HCT116 (cell line): ENCODE measurements around the gene ZNF469.

Experiments used
- ATF3 ChIP-seq: IDR thresholded peaks from 2 replicates; pipeline ENCODE4 v1.6.1; 2012
- CEBPB ChIP-seq: IDR thresholded peaks from 2 replicates; pipeline ENCODE4 v1.6.1; 2012; ENCODE audit warnings: low read depth
- CTCF ChIP-seq, 3 experiments: fragments of 200-600 bp in 1 of 3; sonication (generic) in 1 of 3; IDR thresholded peaks in 2 of 3; conservative IDR thresholded peaks in 1 of 3; 2 replicates each; pipeline ENCODE4 v1.5.1; 2012 to 2017; ENCODE audit warnings: low read depth in 2 of 3, low read length in 2 of 3, antibody characterized with exemption in 1 of 3, borderline replicate concordance in 1 of 3, control low read depth in 1 of 3, mild to moderate bottlenecking in 1 of 3, mixed read lengths in 1 of 3, mixed run types in 1 of 3, moderate library complexity in 1 of 3; ENCODE audit not compliant: insufficient read depth in 1 of 3
- MAX ChIP-seq: IDR thresholded peaks from 2 replicates; pipeline ENCODE4 v1.6.1; 2012
- POLR2A ChIP-seq: IDR thresholded peaks from 2 replicates; pipeline ENCODE4 v1.7.0; 2011; ENCODE audit warnings: borderline replicate concordance; ENCODE audit not compliant: insufficient read depth, insufficient read length; ENCODE audit errors: extremely low read depth
- POLR2AphosphoS5 ChIP-seq: IDR thresholded peaks from 2 replicates; pipeline ENCODE4 v1.6.1; 2011; ENCODE audit warnings: mild to moderate bottlenecking, low read depth, low read length, moderate library complexity
- RAD21 ChIP-seq: IDR thresholded peaks from 2 replicates; pipeline ENCODE4 v1.6.1; 2012; ENCODE audit warnings: low read depth, mild to moderate bottlenecking
- REST ChIP-seq: IDR thresholded peaks from 2 replicates; pipeline ENCODE4 v1.6.1; 2012; ENCODE audit warnings: low read depth
- SIN3A ChIP-seq: IDR thresholded peaks from 2 replicates; pipeline ENCODE4 v1.6.1; 2012; ENCODE audit warnings: low read depth
- SP1 ChIP-seq: IDR thresholded peaks from 2 replicates; pipeline ENCODE4 v1.6.1; 2012; ENCODE audit warnings: low read depth

- no peak for TF ChIP-seq POLR2A
- no peak for TF ChIP-seq CTCF (IDR thresholded peaks at IDR 0.05 in 2 of 3, conservative IDR thresholded peaks at IDR 0.05 in 1 of 3; ENCODE audit: borderline replicate concordance in 1 of 3, insufficient read depth in 1 of 3, low read depth in 2 of 3, low read length in 2 of 3)
- TF ChIP-seq CEBPB, result no peak
- no peak for TF ChIP-seq ATF3
- no peak for TF ChIP-seq MAX
- TF ChIP-seq REST, result no peak
- TF ChIP-seq POLR2AphosphoS5, result no peak
- TF ChIP-seq SP1, result no peak
- TF ChIP-seq RAD21, result no peak
- TF ChIP-seq SIN3A, result no peak
Measured at GRCh38 chr16:88378401-88378800, 4.4 kb upstream of the ZNF469 start.
